Ovary (tissue), 3 donors: ENCODE measurements around the gene LIPC.

Experiments
- CTCF ChIP-seq, 3 donors: fragments of 450-650 bp in 2 of 3; fragments of 200-600 bp in 1 of 3; IDR thresholded peaks; one replicate each; pipeline versions ENCODE4 v1.5.1 to v1.8.0; 2016 to 2022; ENCODE audit warnings: antibody characterized with exemption in 3 of 3, mild to moderate bottlenecking in 1 of 3
- EP300 ChIP-seq: sonication (generic); formaldehyde crosslinking; IDR thresholded peaks from one replicate; pipeline ENCODE4 v1.6.1; 2017; ENCODE audit warnings: antibody characterized with exemption
- POLR2A ChIP-seq: fragments of 450-650 bp; IDR thresholded peaks from one replicate; pipeline ENCODE4 v1.6.1; 2017; ENCODE audit warnings: antibody characterized with exemption, mild to moderate bottlenecking, moderate library complexity
- donor health status: DM: no; HTN: no; CAD: no.

GRCh38 chr15:58534556-58534955, 102.8 kb downstream of the LIPC start:
- no peak for TF ChIP-seq POLR2A
- no peak for TF ChIP-seq CTCF (IDR thresholded peaks at IDR 0.05)
- TF ChIP-seq EP300 = no peak
